Measurements from ENCODE around the gene NCKAP1.

GRCh38 chr2:182980115-182980514 lies 58.1 kb downstream of the NCKAP1 start:
- peak; percentile 7 to 9 for TF ChIP-seq CTCF (IDR thresholded peaks at IDR 0.05; ENCODE audit: extremely low read depth in 1 of 2, insufficient read depth in 1 of 2, low read depth in 1 of 2, low read length in 2 of 2)
- TF ChIP-seq POLR2AphosphoS5 (IDR thresholded peaks at IDR 0.05; ENCODE audit: insufficient read depth, low read depth, low read length) = no peak
- TF ChIP-seq POLR2A (IDR thresholded peaks at IDR 0.05; ENCODE audit: low read depth, low read length) = no peak
- no peak for TF ChIP-seq FOS (IDR thresholded peaks at IDR 0.05; ENCODE audit: borderline replicate concordance, insufficient read depth, low read length)
- TF ChIP-seq MYC (IDR thresholded peaks at IDR 0.05; ENCODE audit: low read depth, low read length) = no peak
- TF ChIP-seq MAX (IDR thresholded peaks at IDR 0.05; ENCODE audit: insufficient read depth, insufficient read length) = no peak
- no peak for TF ChIP-seq EZH2 (IDR thresholded peaks at IDR 0.05; ENCODE audit: borderline replicate concordance, low read depth, low read length, severe bottlenecking)
- TF ChIP-seq JUN (IDR thresholded peaks at IDR 0.05; ENCODE audit: borderline replicate concordance, insufficient read depth, insufficient read length, low read depth) = no peak
- no peak for TF ChIP-seq GATA2 (IDR thresholded peaks at IDR 0.05; ENCODE audit: insufficient read depth, insufficient read length, low read depth, low read length)

Data from endothelial cell of umbilical vein (primary cell).